ENCODE measurements around the gene UFC1. TPM values are rescaled to one million over a fixed set of nuclear protein-coding genes. Genes with fewer than 3 reads are reported as not detected.

UFC1 gene
- total RNA-seq, 4 donors from 2014 or later, result 41.8 to 109 (median 65.4) TPM

- TF ChIP-seq CTCF (IDR thresholded peaks at IDR 0.05; ENCODE audit: low read depth), result no peak
Observed at GRCh38 chr1:161177112-161177935, 23.5 kb downstream of the UFC1 start, which contains the start of gene B4GALT3. TSS of gene B4GALT3 (minus strand) at chr1:161177507. CDS start at chr1:161176060, 1,447 bp downstream.

GRCh38 chr1:161177936-161178244, 24.1 kb downstream of the UFC1 start:
- TF ChIP-seq CTCF (IDR thresholded peaks at IDR 0.05; ENCODE audit: low read depth), result no peak

- TF ChIP-seq CTCF (IDR thresholded peaks at IDR 0.05; ENCODE audit: low read depth), result no peak
Observed at GRCh38 chr1:161179698-161180097, 25.9 kb downstream of the UFC1 start.

- no peak for TF ChIP-seq CTCF (IDR thresholded peaks at IDR 0.05; ENCODE audit: low read depth)
Observed at GRCh38 chr1:161180639-161181038, 26.9 kb downstream of the UFC1 start.

- TF ChIP-seq CTCF (IDR thresholded peaks at IDR 0.05; ENCODE audit: low read depth), result no peak
Observed at GRCh38 chr1:161182214-161182613, 28.4 kb downstream of the UFC1 start.

- no peak for TF ChIP-seq CTCF (IDR thresholded peaks at IDR 0.05; ENCODE audit: low read depth)
Observed at GRCh38 chr1:161185282-161185682, 31.5 kb downstream of the UFC1 start.

GRCh38 chr1:161185732-161186311, 32.0 kb downstream of the UFC1 start:
- no peak for TF ChIP-seq CTCF (IDR thresholded peaks at IDR 0.05; ENCODE audit: low read depth)
